ENCODE results near the gene CALHM6.

GRCh38 chr6:116430860-116431259 is 30.3 kb upstream of the CALHM6 start:
- no peak for TF ChIP-seq CTCF (IDR thresholded peaks at IDR 0.05)
- TF ChIP-seq POLR2A (IDR thresholded peaks at IDR 0.05), result no peak

All from heart left ventricle (tissue), 13 donors.